IMR-90 (cell line): ENCODE measurements around the gene GABRR1. TPM values are rescaled to one million over a fixed set of nuclear protein-coding genes. Genes with fewer than 3 reads are reported as not detected.
A peak's percentile ranks its signal among the peaks of the same experiment; 100 is the strongest.

Source experiments
- ATAC-seq: fragments of 200-7000 bp; cut with Tn5 transposase; 2 replicates; pipeline ENCODE4 v1.9.1; 2020; ENCODE audit warnings: low read depth, mild to moderate bottlenecking, moderate library complexity
- BruUV-seq: library from RNA; stranded (reverse); fragments of 400-500 nt; replicated peaks from 2 replicates; lab custom pipeline; 2021; lab: Mats Ljungman, UMichigan
- CTCF ChIA-PET: fragments of 300-600 bp; formaldehyde crosslinking; extraction: SDS; loops from one replicate; lab custom pipeline; 2021; ENCODE audit warnings: antibody characterized with exemption; lab: Yijun Ruan, JAX
- POLR2A ChIA-PET: fragments of 300-600 bp; sonication (Branson Sonifier 250); formaldehyde crosslinking; loops from one replicate; lab custom pipeline; 2022; ENCODE audit warnings: antibody characterized with exemption; ENCODE audit not compliant: unreplicated experiment; lab: Charles Lee
- DNase-seq: peaks from one replicate; pipeline ENCODE4 v3.0.0; 2013
- H2AFZ ChIP-seq: replicated peaks from 2 replicates; pipeline ENCODE3; 2013; ENCODE audit warnings: low read length, mild to moderate bottlenecking; ENCODE audit not compliant: poor library complexity
- H2AK5ac ChIP-seq: 2 replicates; pipeline ENCODE4 v1.6.1; 2013; ENCODE audit warnings: low read depth, low read length, inconsistent platforms
- H2AK9ac ChIP-seq: replicated peaks from 2 replicates; pipeline ENCODE3; 2013; ENCODE audit warnings: mild to moderate bottlenecking, low read depth, low read length, moderate library complexity; ENCODE audit not compliant: poor library complexity
- H2BK120ac ChIP-seq: 2 replicates; pipeline ENCODE4 v1.6.1; 2013; ENCODE audit warnings: low read depth, low read length, inconsistent platforms
- H2BK15ac ChIP-seq: 3 replicates; pipeline ENCODE4 v1.6.1; 2013; ENCODE audit warnings: low read depth, low read length, inconsistent platforms
- H2BK20ac ChIP-seq: 2 replicates; pipeline ENCODE4 v1.6.1; 2013; ENCODE audit warnings: low read depth, mild to moderate bottlenecking, inconsistent platforms, low read length, moderate library complexity
- H2BK5ac ChIP-seq: 2 replicates; pipeline ENCODE4 v1.6.1; 2013; ENCODE audit warnings: mild to moderate bottlenecking, low read depth, low read length, inconsistent platforms; ENCODE audit not compliant: poor library complexity, severe bottlenecking
- H3K14ac ChIP-seq: replicated peaks from 2 replicates; pipeline ENCODE4 v1.6.1; 2013; ENCODE audit warnings: low read depth, low read length, inconsistent platforms
- H3K18ac ChIP-seq: 2 replicates; pipeline ENCODE4 v1.6.1; 2013; ENCODE audit warnings: low read depth, low read length, control low read depth
- H3K23ac ChIP-seq: 2 replicates; pipeline ENCODE4 v1.6.1; 2013; ENCODE audit warnings: low read depth, low read length, inconsistent platforms
- H3K27ac ChIP-seq: 2 replicates; pipeline ENCODE4 v1.5.1; 2013; ENCODE audit warnings: mild to moderate bottlenecking, control low read depth, low read length; ENCODE audit not compliant: insufficient read depth
- H3K27me3 ChIP-seq: 2 replicates; pipeline ENCODE4 v1.6.1; 2013; ENCODE audit warnings: low read length; ENCODE audit not compliant: control insufficient read depth, insufficient read depth
- H3K36me3 ChIP-seq: 2 replicates; pipeline ENCODE4 v1.6.1; 2013; ENCODE audit warnings: low read length, mixed read lengths; ENCODE audit not compliant: control insufficient read depth, insufficient read depth
- H3K4ac ChIP-seq: 2 replicates; pipeline ENCODE4 v1.6.1; 2013; ENCODE audit warnings: low read depth, low read length, inconsistent platforms
- H3K4me1 ChIP-seq: 2 replicates; pipeline ENCODE4 v1.6.1; 2013; ENCODE audit warnings: low read length, mixed read lengths; ENCODE audit not compliant: control insufficient read depth, insufficient read depth
- H3K4me2 ChIP-seq: 2 replicates; pipeline ENCODE4 v1.6.1; 2013; ENCODE audit warnings: low read depth, mild to moderate bottlenecking, control low read depth, low read length, moderate library complexity
- H3K4me3 ChIP-seq: 2 replicates; pipeline ENCODE4 v1.5.1; 2013; ENCODE audit warnings: low read depth, mild to moderate bottlenecking, control low read depth, low read length, moderate library complexity; ENCODE audit not compliant: insufficient read depth
- H3K56ac ChIP-seq: 2 replicates; pipeline ENCODE4 v1.6.1; 2013; ENCODE audit warnings: low read length, inconsistent platforms; ENCODE audit not compliant: insufficient read depth; ENCODE audit errors: extremely low read depth
- H3K79me1 ChIP-seq, 2 experiments: 2 replicates each; pipeline ENCODE4 v1.6.1; 2013; ENCODE audit warnings: low read length in 2 of 2, inconsistent platforms in 1 of 2, low read depth in 1 of 2
- H3K9ac ChIP-seq: 2 replicates; pipeline ENCODE4 v1.6.1; 2013; ENCODE audit warnings: low read depth, low read length, control low read depth
- H3K9me1 ChIP-seq: 2 replicates; pipeline ENCODE4 v1.6.1; 2013; ENCODE audit warnings: low read length, inconsistent platforms; ENCODE audit not compliant: insufficient read depth
- H3K9me3 ChIP-seq: 2 replicates; pipeline ENCODE4 v1.6.1; 2013; ENCODE audit warnings: low read length; ENCODE audit not compliant: control insufficient read depth, insufficient read depth
- H4K20me1 ChIP-seq: 2 replicates; pipeline ENCODE4 v1.6.1; 2013; ENCODE audit warnings: low read length, inconsistent platforms; ENCODE audit not compliant: insufficient read depth
- H4K5ac ChIP-seq: 2 replicates; pipeline ENCODE4 v1.6.1; 2013; ENCODE audit warnings: mild to moderate bottlenecking, low read depth, low read length, control low read depth
- H4K8ac ChIP-seq, 2 experiments: 2 replicates each; pipeline ENCODE4 v1.6.1; 2013; ENCODE audit warnings: low read depth in 2 of 2, low read length in 2 of 2, control low read depth in 1 of 2, inconsistent platforms in 1 of 2
- H4K91ac ChIP-seq: 2 replicates; pipeline ENCODE4 v1.6.1; 2013; ENCODE audit warnings: low read depth, low read length, inconsistent platforms; ENCODE audit not compliant: insufficient read depth
- BHLHE40 ChIP-seq: fragments of 150-350 bp; IDR thresholded peaks from 2 replicates; pipeline ENCODE4 v1.6.1; 2016; ENCODE audit warnings: mild to moderate bottlenecking, low read depth, low read length
- FOS ChIP-seq: fragments of 150-350 bp; IDR thresholded peaks from 2 replicates; pipeline ENCODE4 v1.6.1; 2016; ENCODE audit warnings: low read depth, low read length
- MAZ ChIP-seq: IDR thresholded peaks from 2 replicates; pipeline ENCODE4 v1.6.1; 2012; ENCODE audit warnings: low read depth, mild to moderate bottlenecking, low read length, improper control_type of control experiment, moderate library complexity, borderline replicate concordance
- MXI1 ChIP-seq: IDR thresholded peaks from 2 replicates; pipeline ENCODE4 v1.6.1; 2012; ENCODE audit warnings: low read depth, mild to moderate bottlenecking, low read length, moderate library complexity, borderline replicate concordance
- RAD21 ChIP-seq: IDR thresholded peaks from 2 replicates; pipeline ENCODE4 v1.6.1; 2012; ENCODE audit warnings: low read length, improper control_type of control experiment
- WGBS, 2 experiments: methylation state at CpG; one replicate each; pipeline versions ENCODE4 v1.1.5 to v1.1.7; 2013; ENCODE audit warnings: missing lambda C conversion rate in 2 of 2; ENCODE audit not compliant: insufficient read length in 1 of 2; ENCODE audit errors: extremely low coverage in 2 of 2; 5-methylcytosine and 5-hydroxymethylcytosine counted together
- dilution Hi-C: fragments of 300-500 bp; cut with HindIII; formaldehyde crosslinking; loops from one replicate; pipeline ENCODE4 v1.14.3; 2018; ENCODE audit warnings: low sequenced_read_pairs; ENCODE audit not compliant: unreplicated experiment
- in situ Hi-C: fragments of 300-500 bp; cut with MboI; formaldehyde crosslinking; loops from 3 replicates; pipeline ENCODE4 v1.14.3; 2019; ENCODE audit warnings: low sequenced_read_pairs, inconsistent platforms, mixed read lengths
- intact Hi-C: fragments of 100-400 bp; cut with micrococcal nuclease; formaldehyde crosslinking; loops from 2 replicates; pipeline ENCODE4 v1.10.0; 2022
- polyA plus RNA-seq, 3 experiments: library from polyadenylated mRNA; depleted of rRNA; stranded (reverse); fragments of >200 nt; gene quantifications; 2 replicates each; pipeline ENCODE4 v1.2.3, GENCODE V29; 2012; ENCODE audit warnings: low replicate concordance in 1 of 3
- total RNA-seq: library from RNA; depleted of rRNA; stranded (reverse); fragments of >200 nt; gene quantifications from 2 replicates; pipeline ENCODE4 v1.2.3, GENCODE V29; 2012

Gene GABRR1
- total and polyA plus RNA-seq, 2 of the 4 experiments (the other 2 are of a cell fraction) = not detected

DNA sequence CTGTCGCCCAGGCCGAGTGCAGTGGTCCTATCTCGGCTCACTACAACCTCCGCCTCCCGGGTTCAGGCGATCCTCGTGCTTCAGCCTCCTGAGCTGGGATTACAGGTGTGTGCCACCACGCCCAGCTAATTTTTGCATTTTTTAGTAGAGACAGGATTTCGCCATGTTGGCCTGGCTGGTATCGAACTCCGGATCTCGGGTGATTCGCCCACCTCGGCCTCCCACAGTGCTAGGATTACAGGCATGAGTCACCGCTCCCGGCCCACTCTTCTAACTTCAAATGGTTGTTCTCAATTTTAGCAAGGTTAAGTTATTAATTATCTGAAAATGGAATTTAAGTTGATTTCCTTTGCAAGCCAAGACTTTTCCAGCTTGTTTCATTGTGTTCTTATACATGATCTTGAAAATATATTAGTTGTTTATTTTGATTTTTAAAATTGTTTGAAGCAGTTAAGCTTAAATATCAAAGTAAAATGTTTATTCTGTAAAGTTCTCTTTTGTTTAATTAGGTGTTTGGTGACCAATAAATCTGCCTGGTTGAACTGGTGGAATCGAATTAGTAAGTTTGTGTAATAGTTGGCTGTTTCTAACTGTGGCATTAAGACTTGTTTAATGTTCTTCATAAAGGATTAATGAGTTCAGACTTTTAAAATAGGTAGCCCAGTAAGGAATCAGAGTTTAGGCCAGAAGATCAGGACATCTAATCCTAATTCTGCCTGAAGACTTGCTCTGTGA is 69.0 kb downstream of the GABRR1 start:
- Histone ChIP-seq H3K27me3 (no peaks in the 10 kb centered on the region), H2BK15ac (no peak overlapping the region), H4K5ac (no peak overlapping the region), H3K4ac (no peak overlapping the region), H3K36me3 (no peaks in the 10 kb centered on the region), H3K79me1 (peaks cover 0 to 7% of the 10 kb centered on the region in 2 experiments; a peak in 3 of 4 replicates), H2AK5ac (no peak overlapping the region), H3K9me1 (0 out of 2 replicates have a peak, but pooled peaks cover 2% of the 10 kb centered on the region), H3K4me1 (peaks cover 3% of the 10 kb centered on the region; the same call in 1 of the 2 replicates), H2AFZ (no peak overlapping the region), H3K9me3 (no peaks in the 10 kb centered on the region), H3K18ac (no peak overlapping the region), H3K27ac (no peak overlapping the region), H3K56ac (no peak overlapping the region), H4K91ac (no peak overlapping the region), H2BK5ac (no peak overlapping the region), H3K23ac (no peak overlapping the region), H2AK9ac (no peak overlapping the region), H2BK120ac (no peak overlapping the region), H4K8ac (no peak overlapping the region), H3K4me3 (no peak overlapping the region), H3K14ac (no peak overlapping the region), H3K4me2 (no peak overlapping the region), H2BK20ac (no peak overlapping the region), H3K9ac (no peak overlapping the region), H4K20me1 (no peaks in the 10 kb centered on the region)
- WGBS, 2 experiments = 85% methylated on average over 7 of the region's 17 CpGs; no CpG with 5 or more reads in 1 of the 2 experiments
- TF ChIP-seq RAD21 (no peak), FOS (peak; percentile 35; the same call in 1 of the 2 replicates), MXI1 (no peak), MAZ (no peak), BHLHE40 (no peak)
- POLR2A ChIA-PET = interaction anchor here (0.6 kb wide), 1 partner anchor 68 kb away, joined by 6 read pairs; the partner anchor contains the start of gene PNRC1
- dilution Hi-C loops (no loop called here), in situ Hi-C loops (loop anchor here (25.0 kb wide), 1 partner anchor 214 kb away; the partner anchor contains the start of gene UBE2J1), intact Hi-C loops (loop anchor here (5.0 kb wide), 1 partner anchor 166 kb away; no protein-coding TSS in a partner anchor)
- BruUV-seq = no TSS peak
- ATAC-seq (no peak), DNase-seq (peak; percentile 30)
- CTCF ChIA-PET = no interaction called here
